Hypothalamus (tissue), 51 donors: ENCODE data around the gene PPP4R1.
A peak's percentile ranks its signal among the peaks of the same experiment; 100 is the strongest.

Experiments
- DNase-seq, 51 donors: peaks; one replicate each; lab custom pipeline; 2025; lab: John Stamatoyannopoulos, UW

Gene PPP4R1

GRCh38 chr18:9550429-9550828 lies 63.9 kb downstream of the PPP4R1 start:
- no peak for DNase-seq

- no peak for DNase-seq
These were observed 65.0 kb downstream of the PPP4R1 start for GRCh38 chr18:9549405-9549804.

- DNase-seq = no peak
These were observed 66.6 kb downstream of the PPP4R1 start for GRCh38 chr18:9547782-9548181.

GRCh38 chr18:9546468-9546867 lies 67.9 kb downstream of the PPP4R1 start:
- no peak for DNase-seq

GRCh38 chr18:9545029-9545428 lies 69.3 kb downstream of the PPP4R1 start:
- DNase-seq = no peak

GRCh38 chr18:9542924-9543323 lies 71.4 kb downstream of the PPP4R1 start:
- no peak for DNase-seq

GRCh38 chr18:9539938-9540337 lies 74.4 kb downstream of the PPP4R1 start:
- DNase-seq = no peak

GRCh38 chr18:9539283-9539682 lies 75.1 kb downstream of the PPP4R1 start:
- DNase-seq = no peak

- DNase-seq = no peak
These were observed 76.7 kb downstream of the PPP4R1 start for GRCh38 chr18:9537677-9538076.

GRCh38 chr18:9536354-9537152 lies 77.8 kb downstream of the PPP4R1 start:
- no peak for DNase-seq

GRCh38 chr18:9535430-9535991 lies 78.8 kb downstream of the PPP4R1 start:
- peak in 38 of 51 donors; percentile 6 to 89 (median 47) for DNase-seq

- DNase-seq = no peak
These were observed 79.5 kb downstream of the PPP4R1 start for GRCh38 chr18:9534844-9535243.

- no peak for DNase-seq
These were observed 82.5 kb downstream of the PPP4R1 start for GRCh38 chr18:9531791-9532410.

GRCh38 chr18:9530226-9531009 lies 83.9 kb downstream of the PPP4R1 start:
- DNase-seq = no peak

GRCh38 chr18:9526458-9526857 lies 87.9 kb downstream of the PPP4R1 start:
- no peak for DNase-seq

GRCh38 chr18:9522952-9523351 lies 91.4 kb downstream of the PPP4R1 start:
- no peak for DNase-seq

- no peak for DNase-seq
These were observed 92.6 kb downstream of the PPP4R1 start for GRCh38 chr18:9521770-9522169.

GRCh38 chr18:9520666-9521065 lies 93.7 kb downstream of the PPP4R1 start:
- DNase-seq = no peak

- DNase-seq = no peak
These were observed 95.0 kb downstream of the PPP4R1 start for GRCh38 chr18:9519399-9519798.

GRCh38 chr18:9517869-9518268 lies 96.5 kb downstream of the PPP4R1 start:
- DNase-seq = no peak

- peak in 1 of 51 donors; percentile 28 for DNase-seq
These were observed 97.8 kb downstream of the PPP4R1 start for GRCh38 chr18:9516437-9517064.
